Raji (cell line): Measurements from ENCODE around the gene GNPDA2.

Source experiments
- POLR2A ChIP-seq: IDR thresholded peaks from 2 replicates; pipeline ENCODE4 v1.6.1; 2011; ENCODE audit warnings: low read depth, low read length, control low read depth; ENCODE audit not compliant: insufficient read depth

The GNPDA2 gene

GRCh38 chr4:44726038-44726871, at the start of gene GNPDA2:
Gene GNPDA2, minus strand, starts transcription at chr4:44726556. Its CDS starts 4,349 bp downstream, at chr4:44722207.
- TF ChIP-seq POLR2A: peak; percentile 89

GRCh38 chr4:44772340-44772739, 46.0 kb upstream of the GNPDA2 start:
- TF ChIP-seq POLR2A: no peak

GRCh38 chr4:44771789-44772188, 45.4 kb upstream of the GNPDA2 start:
- TF ChIP-seq POLR2A: no peak

GRCh38 chr4:44766453-44766852, 40.1 kb upstream of the GNPDA2 start:
- TF ChIP-seq POLR2A: no peak

GRCh38 chr4:44765116-44765515, 38.8 kb upstream of the GNPDA2 start:
- TF ChIP-seq POLR2A: no peak

GRCh38 chr4:44761306-44761705, 35.0 kb upstream of the GNPDA2 start:
- TF ChIP-seq POLR2A: no peak

GRCh38 chr4:44760142-44760898, 34.0 kb upstream of the GNPDA2 start:
- TF ChIP-seq POLR2A: no peak

- no peak for TF ChIP-seq POLR2A
These were observed 30.2 kb upstream of the GNPDA2 start for GRCh38 chr4:44756559-44756958.

GRCh38 chr4:44740201-44740600, 13.8 kb upstream of the GNPDA2 start:
- no peak for TF ChIP-seq POLR2A

- TF ChIP-seq POLR2A: no peak
These were observed 12.3 kb upstream of the GNPDA2 start for GRCh38 chr4:44738615-44739014.

GRCh38 chr4:44736900-44737299, 10.5 kb upstream of the GNPDA2 start:
- TF ChIP-seq POLR2A: no peak

- TF ChIP-seq POLR2A: no peak
These were observed 1.1 kb upstream of the GNPDA2 start for GRCh38 chr4:44727471-44727870.

GRCh38 chr4:44725726-44726037, 674 bp downstream of the GNPDA2 start:
- no peak for TF ChIP-seq POLR2A

GRCh38 chr4:44725166-44725565, 1.2 kb downstream of the GNPDA2 start:
- TF ChIP-seq POLR2A: no peak

GRCh38 chr4:44722001-44722400, 4.4 kb downstream of the GNPDA2 start:
- no peak for TF ChIP-seq POLR2A

- no peak for TF ChIP-seq POLR2A
These were observed 6.0 kb downstream of the GNPDA2 start for GRCh38 chr4:44720371-44720770.

GRCh38 chr4:44716597-44716996, 9.8 kb downstream of the GNPDA2 start:
- no peak for TF ChIP-seq POLR2A

- TF ChIP-seq POLR2A: no peak
These were observed 13.2 kb downstream of the GNPDA2 start for GRCh38 chr4:44713125-44713524.
